ENCODE measurements around the gene SUN5.

GRCh38 chr20:32991792-32992641 is 12.2 kb downstream of the SUN5 start:
- TF ChIP-seq, protein P1, sequence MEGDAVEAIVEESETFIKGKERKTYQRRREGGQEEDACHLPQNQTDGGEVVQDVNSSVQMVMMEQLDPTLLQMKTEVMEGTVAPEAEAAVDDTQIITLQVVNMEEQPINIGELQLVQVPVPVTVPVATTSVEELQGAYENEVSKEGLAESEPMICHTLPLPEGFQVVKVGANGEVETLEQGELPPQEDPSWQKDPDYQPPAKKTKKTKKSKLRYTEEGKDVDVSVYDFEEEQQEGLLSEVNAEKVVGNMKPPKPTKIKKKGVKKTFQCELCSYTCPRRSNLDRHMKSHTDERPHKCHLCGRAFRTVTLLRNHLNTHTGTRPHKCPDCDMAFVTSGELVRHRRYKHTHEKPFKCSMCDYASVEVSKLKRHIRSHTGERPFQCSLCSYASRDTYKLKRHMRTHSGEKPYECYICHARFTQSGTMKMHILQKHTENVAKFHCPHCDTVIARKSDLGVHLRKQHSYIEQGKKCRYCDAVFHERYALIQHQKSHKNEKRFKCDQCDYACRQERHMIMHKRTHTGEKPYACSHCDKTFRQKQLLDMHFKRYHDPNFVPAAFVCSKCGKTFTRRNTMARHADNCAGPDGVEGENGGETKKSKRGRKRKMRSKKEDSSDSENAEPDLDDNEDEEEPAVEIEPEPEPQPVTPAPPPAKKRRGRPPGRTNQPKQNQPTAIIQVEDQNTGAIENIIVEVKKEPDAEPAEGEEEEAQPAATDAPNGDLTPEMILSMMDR (IDR thresholded peaks at IDR 0.05) = no peak
- TF ChIP-seq EZH2 (IDR thresholded peaks at IDR 0.05; ENCODE audit: borderline replicate concordance, insufficient read depth, low read depth, low read length, poor library complexity, severe bottlenecking) = no peak

All from B cell (primary cell).